Neuron (in vitro differentiated cells): ENCODE data around the gene PRR23C.
"Not testable (repeated sequence)": the region's sequence is repeated elsewhere in the genome, so short reads cannot be mapped to it uniquely, and the experiment has no call there.

Source experiments
- H2AFZ ChIP-seq: one replicate; pipeline ENCODE4 v1.6.1; 2013; ENCODE audit warnings: low read depth, mild to moderate bottlenecking, inconsistent platforms, low read length, moderate library complexity
- H3K27me3 ChIP-seq: one replicate; pipeline ENCODE4 v1.6.1; 2013; ENCODE audit warnings: low read length; ENCODE audit not compliant: insufficient read depth
- H3K36me3 ChIP-seq: one replicate; pipeline ENCODE4 v1.6.1; 2013; ENCODE audit warnings: low read length; ENCODE audit not compliant: insufficient read depth
- H3K4me1 ChIP-seq: one replicate; pipeline ENCODE4 v1.6.1; 2013; ENCODE audit warnings: low read length; ENCODE audit not compliant: insufficient read depth
- H3K4me3 ChIP-seq: 2 replicates; pipeline ENCODE4 v1.5.1; 2013; ENCODE audit warnings: mild to moderate bottlenecking, low read length, moderate library complexity
- H3K9me3 ChIP-seq: one replicate; pipeline ENCODE4 v1.6.1; 2013; ENCODE audit warnings: low read length

Gene PRR23C

DNA sequence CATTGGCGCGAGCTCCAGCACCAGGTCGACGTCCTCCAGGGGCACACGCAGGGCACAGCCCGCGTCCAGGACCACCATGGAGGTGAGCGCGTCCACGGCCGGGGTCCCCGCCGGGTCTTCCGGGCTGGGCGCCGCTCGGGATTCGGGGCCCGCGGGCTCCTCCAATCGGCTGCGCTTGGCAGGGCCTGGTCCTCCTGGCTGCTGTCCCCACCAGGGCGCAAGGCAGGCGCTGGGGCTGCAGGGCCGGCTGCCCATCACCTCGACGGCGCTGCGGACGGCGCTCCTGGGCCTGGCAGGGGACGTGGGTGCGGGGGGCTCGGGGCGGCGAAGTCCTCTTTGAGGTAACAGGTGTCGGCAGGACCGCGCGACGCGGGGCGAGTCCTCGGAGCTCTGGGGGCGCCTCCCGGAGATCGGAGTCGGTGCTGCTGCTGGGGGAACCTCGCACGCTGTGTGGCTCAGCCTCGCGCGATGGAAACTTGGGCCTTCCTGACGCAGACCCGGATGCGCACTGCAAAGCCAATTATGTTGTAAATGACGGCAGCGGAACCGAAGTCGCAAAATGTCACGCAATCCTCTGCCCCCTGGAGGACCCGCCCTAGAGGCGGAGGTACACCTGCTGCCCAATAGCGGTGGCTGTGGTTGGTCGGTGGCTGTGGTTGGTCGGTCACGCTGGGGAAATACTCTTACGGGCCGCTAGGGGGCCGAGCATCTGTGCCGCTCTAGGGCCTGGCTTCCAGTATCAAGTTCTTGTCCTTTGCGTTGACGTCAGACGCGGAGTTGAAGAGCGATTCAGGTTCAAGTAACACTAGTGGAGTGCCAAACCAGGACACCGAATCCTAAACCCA is at the start of gene PRR23C:
Gene PRR23C (minus strand): TSS at position 527 of the 845 bp plus-strand sequence. CDS start 272 bp downstream, at position 255.
- no peak within 1 kb of the TSS for H3K4me3 ChIP-seq
- H3K9me3 ChIP-seq, result no peaks in the 10 kb centered on the region
- H3K27me3 ChIP-seq, result no peaks in the 10 kb centered on the region
- H3K36me3 ChIP-seq, result no peaks in the 10 kb centered on the region
- no peak within 1 kb of the TSS for H2AFZ ChIP-seq
- H3K4me1 ChIP-seq, result no peaks in the 10 kb centered on the region

DNA sequence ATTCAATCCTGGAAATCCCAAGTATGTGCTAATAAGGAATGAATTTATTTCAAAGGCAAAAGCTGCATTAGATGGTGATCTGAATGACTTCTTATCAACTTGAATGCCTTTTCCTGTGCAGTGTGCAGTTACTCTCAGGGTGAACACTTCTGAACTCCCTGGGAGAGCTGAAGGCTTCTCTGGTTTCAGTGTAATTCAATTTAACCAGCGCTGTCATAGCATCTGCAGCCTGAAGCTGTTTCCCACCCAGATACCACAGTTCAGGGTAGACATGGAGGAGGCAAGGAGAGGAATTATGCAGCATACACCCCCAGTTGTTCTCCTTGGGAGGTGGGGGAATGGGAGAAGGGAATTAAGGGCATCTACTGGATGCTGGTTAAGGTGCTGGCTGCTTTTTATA is 49.1 kb upstream of the PRR23C start:
- H3K4me3 ChIP-seq, result no peak overlapping the region
- H3K4me1 ChIP-seq, result no peaks in the 10 kb centered on the region
- no peaks in the 10 kb centered on the region for H3K9me3 ChIP-seq
- no peak overlapping the region for H2AFZ ChIP-seq
- H3K27me3 ChIP-seq, result no peaks in the 10 kb centered on the region
- no peaks in the 10 kb centered on the region for H3K36me3 ChIP-seq

DNA sequence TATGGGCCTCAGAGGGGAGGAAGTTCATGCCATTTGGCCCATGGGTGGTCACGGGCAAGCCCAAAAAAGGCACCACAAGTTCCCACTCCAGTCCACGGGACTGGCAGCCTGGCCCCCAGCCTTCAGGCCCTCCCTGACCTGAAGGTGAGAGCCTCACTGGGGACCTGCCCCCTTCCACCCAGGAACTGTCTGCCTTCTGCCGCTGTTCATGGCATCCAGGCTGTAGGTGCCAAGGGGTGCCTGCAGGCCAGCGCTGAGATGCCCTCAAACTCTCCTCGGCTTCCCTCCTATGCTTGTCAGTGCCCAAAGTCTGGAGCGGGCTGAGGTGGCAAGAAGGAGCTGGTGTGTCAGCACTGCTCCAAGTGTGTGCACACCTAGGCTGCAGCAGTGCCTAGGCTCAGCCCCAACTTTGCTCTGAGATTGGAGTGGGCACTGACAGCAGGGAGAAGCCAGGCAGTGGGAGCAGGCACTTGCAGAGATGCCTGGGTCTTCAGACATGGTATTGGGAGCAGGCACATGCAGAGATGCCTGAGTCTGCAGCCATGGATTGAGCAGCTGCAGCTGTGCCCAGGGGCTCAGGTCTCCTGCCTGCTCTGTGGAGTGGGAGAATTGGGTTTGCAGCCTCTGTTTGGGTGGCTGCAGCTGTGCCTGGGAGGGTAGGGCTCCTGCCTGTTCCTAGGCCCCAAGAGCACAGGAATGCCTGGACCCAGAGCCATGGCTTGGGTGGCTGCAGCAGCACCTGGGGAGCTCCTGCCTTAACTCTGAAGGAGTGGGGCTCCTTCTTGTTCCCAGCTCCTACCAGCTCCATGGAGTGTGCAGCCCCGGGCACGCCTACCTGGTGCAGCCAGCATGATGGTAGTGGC is 44.0 kb upstream of the PRR23C start:
- H3K4me1 ChIP-seq, result no peaks in the 10 kb centered on the region
- no peaks in the 10 kb centered on the region for H3K9me3 ChIP-seq
- H3K27me3 ChIP-seq, result no peaks in the 10 kb centered on the region
- H3K4me3 ChIP-seq, result no peak overlapping the region
- H2AFZ ChIP-seq, result no peak overlapping the region
- H3K36me3 ChIP-seq, result no peaks in the 10 kb centered on the region

DNA sequence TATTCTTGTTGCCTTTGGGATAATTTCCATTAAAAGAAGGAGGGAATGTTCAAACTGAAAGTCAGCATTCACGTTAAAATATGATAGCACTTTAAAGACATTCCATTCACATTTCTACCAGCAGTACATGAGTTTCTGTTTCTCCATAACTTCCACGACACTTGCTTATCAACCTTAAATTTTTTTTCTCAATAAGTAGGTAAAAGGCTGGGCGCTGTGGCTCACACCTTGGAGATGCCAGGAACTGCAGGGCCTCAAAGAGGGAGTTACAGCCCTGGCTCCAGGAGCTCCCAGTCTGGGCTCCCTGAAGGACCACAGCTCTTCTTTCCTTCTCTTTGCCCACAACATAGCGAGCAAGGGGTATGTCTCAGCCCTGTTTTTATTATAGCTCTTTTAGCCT is 42.9 kb upstream of the PRR23C start:
- no peak overlapping the region for H2AFZ ChIP-seq
- H3K4me3 ChIP-seq, result no peak overlapping the region
- H3K27me3 ChIP-seq, result no peaks in the 10 kb centered on the region
- no peaks in the 10 kb centered on the region for H3K4me1 ChIP-seq
- no peaks in the 10 kb centered on the region for H3K9me3 ChIP-seq
- no peaks in the 10 kb centered on the region for H3K36me3 ChIP-seq

DNA sequence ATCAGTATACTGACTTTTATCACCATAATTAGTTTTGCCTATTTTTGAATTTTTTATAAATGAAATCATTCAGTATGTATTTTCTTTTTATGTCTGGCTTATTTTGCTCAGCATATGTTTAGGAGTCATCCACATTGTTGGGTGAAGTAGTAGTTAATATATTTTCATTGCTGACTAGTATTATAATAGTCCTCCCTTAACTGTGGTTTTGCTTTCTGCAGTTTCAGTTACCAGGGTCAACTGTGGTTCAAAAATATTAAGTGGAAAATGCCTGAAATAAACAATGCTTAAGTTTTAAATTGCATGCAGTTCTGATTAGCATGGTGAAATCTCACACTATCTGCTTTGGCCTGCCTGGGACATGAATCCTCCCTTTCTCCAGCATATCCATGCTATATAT is 39.5 kb upstream of the PRR23C start:
- H3K9me3 ChIP-seq, result no peaks in the 10 kb centered on the region
- no peak overlapping the region for H3K4me3 ChIP-seq
- H3K4me1 ChIP-seq, result no peaks in the 10 kb centered on the region
- H2AFZ ChIP-seq, result no peak overlapping the region
- no peaks in the 10 kb centered on the region for H3K36me3 ChIP-seq
- H3K27me3 ChIP-seq, result no peaks in the 10 kb centered on the region

DNA sequence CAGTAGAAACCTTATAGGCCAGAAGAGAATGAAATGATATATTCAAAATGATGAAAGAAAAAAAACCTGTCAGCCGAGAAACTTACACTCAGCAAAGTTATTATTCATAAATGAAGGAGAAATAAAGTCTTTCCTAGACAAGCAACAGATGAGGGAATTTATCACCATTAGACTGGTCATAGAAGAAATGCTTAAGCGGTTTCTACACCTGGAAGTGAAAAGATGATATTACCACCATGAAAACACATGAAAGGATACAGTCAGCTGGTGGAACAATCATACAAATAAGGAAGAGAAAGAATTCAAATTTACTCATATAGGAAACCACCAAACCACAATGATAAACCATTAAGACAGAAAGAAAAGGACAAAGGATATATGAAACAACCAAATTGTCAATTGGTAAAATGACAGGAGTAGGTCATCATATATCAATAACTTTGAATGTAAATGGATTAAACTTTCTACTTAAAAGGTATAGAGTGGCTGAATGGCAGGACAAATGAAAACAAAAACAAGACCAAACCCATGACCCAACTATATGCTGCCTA is 29.9 kb upstream of the PRR23C start:
- H3K27me3 ChIP-seq, result no peaks in the 10 kb centered on the region
- H3K4me3 ChIP-seq, result no peak overlapping the region
- no peaks in the 10 kb centered on the region for H3K4me1 ChIP-seq
- H2AFZ ChIP-seq, result no peak overlapping the region
- no peaks in the 10 kb centered on the region for H3K36me3 ChIP-seq
- H3K9me3 ChIP-seq, result no peaks in the 10 kb centered on the region

DNA sequence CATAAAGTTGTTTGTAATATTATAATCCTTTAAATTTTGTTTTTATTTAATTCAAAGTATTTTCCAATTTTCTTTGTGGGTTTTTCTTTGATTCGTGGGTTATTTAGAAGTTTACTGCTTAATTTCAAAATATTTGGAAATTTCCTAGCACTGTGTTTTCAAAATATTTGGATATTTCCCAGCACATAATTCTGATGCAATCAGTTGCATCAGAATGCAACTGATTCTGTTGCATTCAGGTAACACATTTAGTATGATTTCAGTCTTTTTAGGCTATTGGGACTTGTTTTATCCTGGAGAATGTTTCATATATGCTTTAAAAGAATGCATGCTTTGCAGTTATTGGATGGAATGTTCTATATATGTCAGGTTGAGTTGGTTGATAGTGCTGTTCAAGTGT is 18.2 kb upstream of the PRR23C start:
- Histone ChIP-seq H3K36me3 (no peaks in the 10 kb centered on the region), H3K27me3 (no peaks in the 10 kb centered on the region), H3K9me3 (no peaks in the 10 kb centered on the region), H2AFZ (no peak overlapping the region), H3K4me3 (no peak overlapping the region), H3K4me1 (no peaks in the 10 kb centered on the region)

DNA sequence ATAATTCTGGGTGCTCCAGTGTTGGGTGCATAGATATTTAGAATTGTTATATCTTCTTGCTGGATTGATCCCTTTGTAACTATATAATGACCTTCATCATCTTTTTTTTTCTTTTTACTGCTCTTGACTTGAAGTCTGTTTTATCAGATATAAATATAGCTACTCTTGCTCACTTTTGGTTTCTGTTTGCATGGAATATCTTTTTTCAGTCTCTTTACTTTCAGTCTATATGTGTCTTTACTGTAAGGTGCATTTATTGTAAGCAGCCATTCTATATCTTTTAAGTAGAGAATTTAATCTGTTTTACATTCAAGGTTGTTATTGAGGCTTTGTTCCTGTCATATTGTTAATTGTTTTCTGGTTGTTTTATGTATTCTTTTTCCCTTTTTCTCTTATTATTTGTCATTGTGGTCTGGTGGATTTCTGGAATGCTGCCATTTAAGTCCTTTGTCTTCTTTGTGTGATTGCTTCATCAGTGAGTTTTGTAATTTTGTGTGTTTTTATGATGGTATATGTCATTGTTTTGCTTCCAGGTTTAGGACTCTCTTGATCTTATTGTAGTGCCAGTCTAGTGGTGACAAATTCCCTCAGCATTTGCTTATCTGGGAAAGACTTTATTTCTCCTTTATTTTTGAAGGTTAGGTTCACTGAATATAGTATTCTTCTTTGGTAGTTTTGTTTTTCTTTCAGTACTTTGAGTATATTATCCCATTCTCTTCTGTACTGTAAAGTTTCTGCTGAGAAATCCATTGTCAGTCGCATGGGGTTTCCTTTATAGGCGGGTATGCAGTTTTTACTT is 8.3 kb upstream of the PRR23C start:
- no peak overlapping the region for H2AFZ ChIP-seq
- no peak overlapping the region for H3K4me3 ChIP-seq
- H3K36me3 ChIP-seq, result no peaks in the 10 kb centered on the region
- H3K9me3 ChIP-seq, result no peaks in the 10 kb centered on the region
- H3K27me3 ChIP-seq, result no peaks in the 10 kb centered on the region
- no peaks in the 10 kb centered on the region for H3K4me1 ChIP-seq

DNA sequence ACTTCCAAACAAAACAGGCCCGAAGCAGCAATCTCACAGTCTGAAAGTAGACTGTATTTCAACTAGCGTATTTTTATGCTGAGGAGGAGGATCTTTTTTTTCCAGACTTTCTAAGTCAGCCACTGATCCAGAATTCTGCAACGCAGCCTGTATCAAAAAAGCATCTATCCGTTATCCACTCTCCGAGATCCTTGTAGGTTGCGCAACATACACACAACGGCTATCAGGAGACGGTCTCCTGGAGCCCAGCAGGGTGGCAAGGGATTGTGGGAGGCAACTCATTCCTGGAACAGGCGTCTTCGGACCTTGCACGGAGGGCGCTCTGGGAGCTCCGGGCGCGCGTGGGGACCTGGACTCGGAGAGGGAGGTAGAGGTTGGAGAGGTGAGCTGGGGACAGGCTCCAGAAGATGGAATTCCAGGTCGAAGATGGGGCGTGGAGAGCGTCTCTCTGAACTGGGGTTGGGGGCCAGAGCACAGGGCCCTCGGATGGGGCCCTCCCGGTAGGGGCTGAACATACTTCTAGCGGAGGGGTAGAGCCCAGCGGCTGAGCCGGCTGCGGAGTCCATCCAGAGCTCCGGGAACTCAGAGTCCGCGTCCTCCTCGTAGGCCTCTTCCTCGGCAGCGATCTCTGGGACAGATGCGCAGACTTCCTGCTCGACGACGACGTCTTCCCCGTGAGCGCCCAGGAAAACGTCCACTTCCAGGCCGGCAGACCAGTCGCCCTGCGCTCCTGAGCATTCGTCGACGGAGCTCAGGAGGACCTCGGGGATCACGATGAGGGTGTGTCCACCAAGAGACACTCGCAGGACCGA is 932 bp downstream of the PRR23C start:
- H2AFZ ChIP-seq, result no peak overlapping the region
- H3K4me1 ChIP-seq, result no peaks in the 10 kb centered on the region
- H3K9me3 ChIP-seq, result no peaks in the 10 kb centered on the region
- no peak overlapping the region for H3K4me3 ChIP-seq
- H3K36me3 ChIP-seq, result no peaks in the 10 kb centered on the region
- no peaks in the 10 kb centered on the region for H3K27me3 ChIP-seq

DNA sequence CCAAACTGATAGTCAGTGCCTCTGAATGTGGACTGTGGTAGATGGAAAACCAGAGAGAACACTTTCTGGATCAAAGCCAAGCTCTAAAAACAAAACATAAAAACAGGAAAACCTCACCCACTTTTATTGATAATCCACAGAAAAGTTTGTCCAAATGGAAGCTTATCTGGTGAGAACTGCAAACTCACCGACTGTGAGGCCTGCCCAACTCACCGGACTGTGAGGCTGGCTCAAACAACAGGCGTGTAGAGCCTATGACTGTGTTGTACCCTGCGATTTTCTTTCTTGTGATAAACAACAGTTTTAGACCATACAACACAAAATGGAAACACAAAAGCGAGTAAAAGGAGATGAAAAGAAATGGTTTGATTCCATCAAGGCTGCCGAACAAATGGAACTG is 7.2 kb downstream of the PRR23C start:
- Histone ChIP-seq H3K27me3 (no peaks in the 10 kb centered on the region), H3K4me3 (no peak overlapping the region), H3K36me3 (no peaks in the 10 kb centered on the region), H3K9me3 (no peaks in the 10 kb centered on the region), H3K4me1 (no peaks in the 10 kb centered on the region), H2AFZ (no peak overlapping the region)

DNA sequence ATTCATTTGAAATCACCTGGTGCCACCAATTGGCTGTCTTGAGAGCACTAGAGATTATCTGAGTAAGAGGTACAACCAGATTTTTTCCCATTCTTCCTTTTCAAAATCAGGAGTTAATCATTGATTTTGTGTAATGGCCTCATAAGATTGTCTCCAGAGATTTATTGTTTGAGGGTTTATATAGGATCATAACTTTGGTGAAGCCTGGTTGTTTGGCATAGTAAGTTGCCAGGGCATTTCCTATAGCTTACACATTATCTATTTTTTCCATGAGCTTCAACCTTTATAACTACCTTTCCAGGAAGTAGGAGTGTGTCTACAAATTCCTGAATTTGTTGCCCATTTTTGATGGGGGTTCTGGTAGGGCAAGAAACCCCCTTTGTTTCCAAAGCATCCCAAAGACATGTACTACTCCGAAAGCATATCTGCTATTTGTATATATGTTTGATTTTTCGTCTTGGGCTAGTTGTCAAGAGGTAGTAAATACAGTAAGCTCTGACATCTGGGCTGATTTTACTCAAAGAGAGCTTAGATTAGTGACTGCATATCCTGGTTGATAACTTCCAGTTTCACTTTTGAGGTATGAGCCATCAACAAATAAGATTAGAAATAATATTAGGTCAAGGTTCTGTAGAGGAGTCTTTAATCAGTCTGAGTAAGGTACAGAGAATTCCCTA is 12.2 kb downstream of the PRR23C start:
- no peaks in the 10 kb centered on the region for H3K9me3 ChIP-seq
- no peak overlapping the region for H2AFZ ChIP-seq
- H3K27me3 ChIP-seq, result no peaks in the 10 kb centered on the region
- H3K4me1 ChIP-seq, result no peaks in the 10 kb centered on the region
- no peak overlapping the region for H3K4me3 ChIP-seq
- no peaks in the 10 kb centered on the region for H3K36me3 ChIP-seq

DNA sequence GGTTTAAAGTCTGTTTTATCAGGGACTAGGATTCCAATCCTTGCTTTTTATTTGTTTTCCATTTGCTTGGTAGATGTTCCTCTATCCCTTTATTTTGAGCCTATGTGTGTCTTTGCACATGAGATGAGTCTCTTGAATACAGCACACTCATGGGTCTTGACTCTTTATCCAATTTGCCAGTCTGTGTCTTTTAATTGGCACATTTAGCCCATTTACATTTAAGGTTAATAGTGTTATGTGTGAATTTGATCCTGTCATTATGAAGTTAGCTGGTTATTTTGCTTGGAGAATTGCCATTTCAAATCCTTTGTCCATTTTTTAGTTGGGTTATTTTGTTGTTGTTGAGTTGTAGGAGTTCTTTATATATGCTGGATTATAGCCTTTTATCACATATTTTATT is 14.1 kb downstream of the PRR23C start:
- H3K9me3 ChIP-seq, H3K4me3 ChIP-seq, H3K4me1 ChIP-seq, H3K27me3 ChIP-seq, H2AFZ ChIP-seq, H3K36me3 ChIP-seq: not testable (repeated sequence)
